MM.1S (cell line): ENCODE data around the gene GOLGA7B.
"Not testable (repeated sequence)": the region's sequence is repeated elsewhere in the genome, so short reads cannot be mapped to it uniquely, and the experiment has no call there.

ENCODE experiments used
- DNase-seq: peaks from one replicate; pipeline ENCODE4 v3.0.0-alpha.2; 2015
- H2AFZ ChIP-seq: fragments of 300-600 bp; sonication (generic); 2 replicates; pipeline ENCODE4 v1.6.0; 2016; ENCODE audit warnings: antibody characterized with exemption, low read length
- H3F3A ChIP-seq: fragments of 300-600 bp; sonication (generic); 2 replicates; pipeline ENCODE4 v1.6.1; 2016; ENCODE audit warnings: mild to moderate bottlenecking, antibody characterized with exemption, low read length, moderate library complexity, mixed read lengths; ENCODE audit not compliant: insufficient read depth
- H3K27ac ChIP-seq: fragments of 300-600 bp; sonication (generic); 2 replicates; pipeline ENCODE4 v1.5.1; 2016; ENCODE audit warnings: mild to moderate bottlenecking, low read length
- H3K27me3 ChIP-seq: fragments of 300-600 bp; sonication (generic); replicated peaks from 2 replicates; pipeline ENCODE4 v1.6.0; 2016; ENCODE audit warnings: low read length; ENCODE audit not compliant: insufficient read depth
- H3K36me3 ChIP-seq: fragments of 300-600 bp; sonication (generic); replicated peaks from 2 replicates; pipeline ENCODE4 v1.6.1; 2016; ENCODE audit warnings: mild to moderate bottlenecking, low read length, mixed read lengths; ENCODE audit not compliant: insufficient read depth
- H3K4me1 ChIP-seq: fragments of 300-600 bp; sonication (generic); 2 replicates; pipeline ENCODE4 v1.6.1; 2016; ENCODE audit warnings: low read length, mixed read lengths
- H3K4me2 ChIP-seq: fragments of 300-600 bp; sonication (generic); 2 replicates; pipeline ENCODE4 v1.6.0; 2016; ENCODE audit warnings: low read depth, low read length
- H3K4me3 ChIP-seq: fragments of 300-600 bp; sonication (generic); 2 replicates; pipeline ENCODE4 v1.5.1; 2016; ENCODE audit warnings: low read length, mixed read lengths
- H3K79me2 ChIP-seq: fragments of 300-600 bp; sonication (generic); 2 replicates; pipeline ENCODE4 v1.6.1; 2016; ENCODE audit warnings: mixed run types, low read length, mixed read lengths
- H3K9ac ChIP-seq: fragments of 300-600 bp; sonication (generic); 2 replicates; pipeline ENCODE4 v1.6.1; 2016; ENCODE audit warnings: low read length, mixed read lengths
- H3K9me2 ChIP-seq: fragments of 300-600 bp; sonication (generic); replicated peaks from 2 replicates; pipeline ENCODE4 v1.6.1; 2016; ENCODE audit warnings: mild to moderate bottlenecking, low read length, mixed read lengths; ENCODE audit not compliant: insufficient read depth
- H3K9me3 ChIP-seq: fragments of 300-600 bp; sonication (generic); replicated peaks from 2 replicates; pipeline ENCODE4 v1.6.1; 2016; ENCODE audit warnings: mild to moderate bottlenecking, low read length, mixed read lengths; ENCODE audit not compliant: insufficient read depth
- H4K20me1 ChIP-seq: fragments of 300-600 bp; sonication (generic); 2 replicates; pipeline ENCODE4 v1.6.1; 2016; ENCODE audit warnings: mild to moderate bottlenecking, low read length, moderate library complexity, mixed read lengths; ENCODE audit not compliant: insufficient read depth
- CTCF ChIP-seq: fragments of 300-600 bp; sonication (generic); IDR thresholded peaks from 2 replicates; pipeline ENCODE4 v1.5.1; 2016; ENCODE audit warnings: antibody characterized with exemption, low read length, mixed read lengths
- EZH2 ChIP-seq: fragments of 300-600 bp; sonication (generic); optimal IDR thresholded peaks from 2 replicates; pipeline ENCODE3; 2017; ENCODE audit warnings: low read depth, mild to moderate bottlenecking, antibody characterized with exemption, low read length, mixed read lengths
- EZH2phosphoT487 ChIP-seq: fragments of 300-600 bp; sonication (generic); IDR thresholded peaks from 2 replicates; pipeline ENCODE4 v1.6.1; 2018; ENCODE audit warnings: antibody characterized with exemption, low read length

Gene GOLGA7B

GRCh38 chr10:97842656-97843280, 6.9 kb upstream of the GOLGA7B start:
- Histone ChIP-seq H3K27me3 (peaks cover 22% of the 10 kb centered on the region), H2AFZ (no peak overlapping the region), H3K4me2 (no peak overlapping the region), H3K9me2 (no peaks in the 10 kb centered on the region), H3K36me3 (no peaks in the 10 kb centered on the region), H3F3A (no peaks in the 10 kb centered on the region), H3K4me3 (no peak overlapping the region), H3K79me2 (no peaks in the 10 kb centered on the region), H3K27ac (no peak overlapping the region), H3K4me1 (no peaks in the 10 kb centered on the region), H3K9me3 (no peaks in the 10 kb centered on the region), H3K9ac (no peak overlapping the region), H4K20me1 (no peaks in the 10 kb centered on the region)
- TF ChIP-seq CTCF (no peak), EZH2 (no peak), EZH2phosphoT487 (no peak)
- DNase-seq = no peak

GRCh38 chr10:97843281-97843671, 6.4 kb upstream of the GOLGA7B start:
- Histone ChIP-seq H2AFZ (no peak overlapping the region), H4K20me1 (no peaks in the 10 kb centered on the region), H3K9me3 (no peaks in the 10 kb centered on the region), H3K9me2 (no peaks in the 10 kb centered on the region), H3K27ac (no peak overlapping the region), H3F3A (no peaks in the 10 kb centered on the region), H3K9ac (no peak overlapping the region), H3K79me2 (no peaks in the 10 kb centered on the region), H3K36me3 (no peaks in the 10 kb centered on the region), H3K4me1 (no peaks in the 10 kb centered on the region), H3K27me3 (peaks cover 27% of the 10 kb centered on the region), H3K4me3 (no peak overlapping the region), H3K4me2 (no peak overlapping the region)
- no peak for DNase-seq
- TF ChIP-seq CTCF (no peak), EZH2 (no peak), EZH2phosphoT487 (no peak)

- H3F3A ChIP-seq, H4K20me1 ChIP-seq, H3K79me2 ChIP-seq, H2AFZ ChIP-seq, H3K4me1 ChIP-seq, H3K4me3 ChIP-seq, H3K4me2 ChIP-seq, H3K9me2 ChIP-seq, H3K9me3 ChIP-seq, H3K9ac ChIP-seq, H3K36me3 ChIP-seq, DNase-seq, H3K27ac ChIP-seq: not testable (repeated sequence)
- H3K27me3 ChIP-seq = peaks cover 31% of the 10 kb centered on the region
Observed at GRCh38 chr10:97843972-97844371, 5.7 kb upstream of the GOLGA7B start.

GRCh38 chr10:97844678-97845077, 5.0 kb upstream of the GOLGA7B start:
- Histone ChIP-seq H3K9ac (no peak overlapping the region), H4K20me1 (no peaks in the 10 kb centered on the region), H3K9me3 (no peaks in the 10 kb centered on the region), H3K9me2 (no peaks in the 10 kb centered on the region), H2AFZ (no peak overlapping the region), H3K4me3 (no peak overlapping the region), H3F3A (no peaks in the 10 kb centered on the region), H3K27ac (no peak overlapping the region), H3K4me1 (no peaks in the 10 kb centered on the region), H3K36me3 (no peaks in the 10 kb centered on the region), H3K79me2 (no peaks in the 10 kb centered on the region), H3K27me3 (peaks cover 34% of the 10 kb centered on the region), H3K4me2 (no peak overlapping the region)
- DNase-seq = no peak
- TF ChIP-seq CTCF (no peak), EZH2 (no peak), EZH2phosphoT487 (no peak)
